ENCODE results near the gene SOX1.

Gene SOX1

DNA sequence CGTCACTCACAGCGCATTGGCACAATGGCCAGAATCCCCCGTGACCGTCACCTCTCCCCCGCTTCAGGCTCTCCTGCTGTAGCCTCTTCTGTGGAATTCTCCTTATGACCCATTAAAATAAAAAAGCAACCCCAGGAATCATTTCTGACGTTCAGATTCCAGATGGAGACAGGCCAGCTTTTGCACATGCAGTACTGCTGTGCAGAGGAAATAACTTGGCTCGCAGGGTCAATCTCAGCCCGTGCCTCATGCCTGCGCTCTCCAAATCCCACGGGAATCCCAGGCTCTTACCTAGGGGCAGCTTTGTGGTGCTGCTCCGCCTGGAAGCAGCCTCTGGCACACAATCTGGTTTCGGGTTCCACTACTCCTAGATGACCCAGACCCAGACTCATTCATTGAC, 32.7 kb upstream of the SOX1 start:
- Histone ChIP-seq H3K9me2 (ENCODE audit: low read depth, low read length) (no peaks in the 10 kb centered on the region), H3K27ac (ENCODE audit: low read depth, low read length, poor library complexity, severe bottlenecking) (no peak overlapping the region), H3K36me3 (ENCODE audit: insufficient read depth, low read length) (no peaks in the 10 kb centered on the region), H2AFZ (ENCODE audit: low read length) (no peak overlapping the region), H3K9ac (ENCODE audit: low read length) (no peak overlapping the region), H3K9me3 (ENCODE audit: low read length) (no peaks in the 10 kb centered on the region), H3K79me2 (ENCODE audit: insufficient read depth, low read length) (no peaks in the 10 kb centered on the region), H4K20me1 (ENCODE audit: insufficient read depth, low read length) (no peaks in the 10 kb centered on the region), H3K4me2 (ENCODE audit: low read length) (no peak overlapping the region), H3K4me1 (ENCODE audit: insufficient read depth, low read length, severe bottlenecking) (no peaks in the 10 kb centered on the region), H3K4me3 (ENCODE audit: low read depth, low read length, poor library complexity, severe bottlenecking) (no peak overlapping the region), H3K27me3 (ENCODE audit: insufficient read depth, low read length) (no peaks in the 10 kb centered on the region; the same call in 1 of the 2 replicates), H3F3A (ENCODE audit: insufficient read depth, low read length) (no peaks in the 10 kb centered on the region)
- no peak for TF ChIP-seq EZH2 (IDR thresholded peaks at IDR 0.05; ENCODE audit: borderline replicate concordance, low read length)

DNA sequence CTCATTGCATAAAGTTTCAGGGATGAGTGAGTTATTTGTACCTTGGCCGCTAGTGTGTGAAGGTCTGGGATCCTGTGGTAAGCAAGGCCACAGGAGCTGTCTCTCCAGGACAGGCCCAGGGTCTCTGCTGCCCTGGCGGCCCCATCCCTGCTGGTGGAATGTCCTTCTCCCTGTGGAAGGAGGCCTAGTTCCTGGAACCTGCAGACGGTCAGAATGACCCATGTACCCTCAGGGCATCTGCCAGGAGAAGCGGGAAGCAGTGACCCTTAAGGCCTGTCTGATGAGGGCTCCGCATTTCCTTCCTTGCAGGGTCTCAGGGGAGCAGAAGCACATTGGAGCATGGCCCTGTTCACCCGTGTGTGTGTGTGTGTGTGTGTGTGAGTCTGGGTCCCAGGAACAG, 32.1 kb upstream of the SOX1 start:
- no peak overlapping the region for H3K9ac ChIP-seq (ENCODE audit: low read length)
- H3K9me2 ChIP-seq (ENCODE audit: low read depth, low read length): no peaks in the 10 kb centered on the region
- H3K36me3 ChIP-seq (ENCODE audit: insufficient read depth, low read length): no peaks in the 10 kb centered on the region
- no peaks in the 10 kb centered on the region for H3F3A ChIP-seq (ENCODE audit: insufficient read depth, low read length)
- no peaks in the 10 kb centered on the region for H4K20me1 ChIP-seq (ENCODE audit: insufficient read depth, low read length)
- H3K27ac ChIP-seq (ENCODE audit: low read depth, low read length, poor library complexity, severe bottlenecking): no peak overlapping the region
- no peak overlapping the region for H2AFZ ChIP-seq (ENCODE audit: low read length)
- no peaks in the 10 kb centered on the region for H3K79me2 ChIP-seq (ENCODE audit: insufficient read depth, low read length)
- no peaks in the 10 kb centered on the region for H3K9me3 ChIP-seq (ENCODE audit: low read length)
- no peaks in the 10 kb centered on the region; the same call in 1 of the 2 replicates for H3K27me3 ChIP-seq (ENCODE audit: insufficient read depth, low read length)
- H3K4me1 ChIP-seq (ENCODE audit: insufficient read depth, low read length, severe bottlenecking): no peaks in the 10 kb centered on the region
- TF ChIP-seq, protein P1, sequence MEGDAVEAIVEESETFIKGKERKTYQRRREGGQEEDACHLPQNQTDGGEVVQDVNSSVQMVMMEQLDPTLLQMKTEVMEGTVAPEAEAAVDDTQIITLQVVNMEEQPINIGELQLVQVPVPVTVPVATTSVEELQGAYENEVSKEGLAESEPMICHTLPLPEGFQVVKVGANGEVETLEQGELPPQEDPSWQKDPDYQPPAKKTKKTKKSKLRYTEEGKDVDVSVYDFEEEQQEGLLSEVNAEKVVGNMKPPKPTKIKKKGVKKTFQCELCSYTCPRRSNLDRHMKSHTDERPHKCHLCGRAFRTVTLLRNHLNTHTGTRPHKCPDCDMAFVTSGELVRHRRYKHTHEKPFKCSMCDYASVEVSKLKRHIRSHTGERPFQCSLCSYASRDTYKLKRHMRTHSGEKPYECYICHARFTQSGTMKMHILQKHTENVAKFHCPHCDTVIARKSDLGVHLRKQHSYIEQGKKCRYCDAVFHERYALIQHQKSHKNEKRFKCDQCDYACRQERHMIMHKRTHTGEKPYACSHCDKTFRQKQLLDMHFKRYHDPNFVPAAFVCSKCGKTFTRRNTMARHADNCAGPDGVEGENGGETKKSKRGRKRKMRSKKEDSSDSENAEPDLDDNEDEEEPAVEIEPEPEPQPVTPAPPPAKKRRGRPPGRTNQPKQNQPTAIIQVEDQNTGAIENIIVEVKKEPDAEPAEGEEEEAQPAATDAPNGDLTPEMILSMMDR (IDR thresholded peaks at IDR 0.05; ENCODE audit: low read length): no peak
- TF ChIP-seq EZH2 (IDR thresholded peaks at IDR 0.05; ENCODE audit: borderline replicate concordance, low read length): no peak
- H3K4me3 ChIP-seq (ENCODE audit: low read depth, low read length, poor library complexity, severe bottlenecking): no peak overlapping the region
- H3K4me2 ChIP-seq (ENCODE audit: low read length): no peak overlapping the region

- Histone ChIP-seq H3K79me2 (ENCODE audit: insufficient read depth, low read length) (no peaks in the 10 kb centered on the region), H3K4me3 (ENCODE audit: low read depth, low read length, poor library complexity, severe bottlenecking) (no peak overlapping the region), H3K4me2 (ENCODE audit: low read length) (no peak overlapping the region), H3K27ac (ENCODE audit: low read depth, low read length, poor library complexity, severe bottlenecking) (no peak overlapping the region), H3F3A (ENCODE audit: insufficient read depth, low read length) (no peaks in the 10 kb centered on the region), H3K4me1 (ENCODE audit: insufficient read depth, low read length, severe bottlenecking) (no peaks in the 10 kb centered on the region), H3K9me2 (ENCODE audit: low read depth, low read length) (no peaks in the 10 kb centered on the region), H3K36me3 (ENCODE audit: insufficient read depth, low read length) (no peaks in the 10 kb centered on the region), H4K20me1 (ENCODE audit: insufficient read depth, low read length) (no peaks in the 10 kb centered on the region), H2AFZ (ENCODE audit: low read length) (no peak overlapping the region), H3K9ac (ENCODE audit: low read length) (no peak overlapping the region), H3K27me3 (ENCODE audit: insufficient read depth, low read length) (no peaks in the 10 kb centered on the region; the same call in 1 of the 2 replicates), H3K9me3 (ENCODE audit: low read length) (no peaks in the 10 kb centered on the region)
- TF ChIP-seq, protein P1 (IDR thresholded peaks at IDR 0.05; ENCODE audit: low read length): no peak
- TF ChIP-seq EZH2 (IDR thresholded peaks at IDR 0.05; ENCODE audit: borderline replicate concordance, low read length): no peak
Observed at GRCh38 chr13:112042496-112042895, 24.5 kb upstream of the SOX1 start.

- Histone ChIP-seq H3K4me1 (ENCODE audit: insufficient read depth, low read length, severe bottlenecking) (no peaks in the 10 kb centered on the region), H3K27ac (ENCODE audit: low read depth, low read length, poor library complexity, severe bottlenecking) (no peak overlapping the region), H3K4me3 (ENCODE audit: low read depth, low read length, poor library complexity, severe bottlenecking) (no peak overlapping the region), H4K20me1 (ENCODE audit: insufficient read depth, low read length) (no peaks in the 10 kb centered on the region), H3K9me2 (ENCODE audit: low read depth, low read length) (no peaks in the 10 kb centered on the region), H3F3A (ENCODE audit: insufficient read depth, low read length) (no peaks in the 10 kb centered on the region), H3K79me2 (ENCODE audit: insufficient read depth, low read length) (no peaks in the 10 kb centered on the region), H3K4me2 (ENCODE audit: low read length) (no peak overlapping the region), H3K9ac (ENCODE audit: low read length) (no peak overlapping the region), H2AFZ (ENCODE audit: low read length) (no peak overlapping the region), H3K36me3 (ENCODE audit: insufficient read depth, low read length) (no peaks in the 10 kb centered on the region), H3K9me3 (ENCODE audit: low read length) (no peaks in the 10 kb centered on the region), H3K27me3 (ENCODE audit: insufficient read depth, low read length) (no peaks in the 10 kb centered on the region; the same call in 1 of the 2 replicates)
- TF ChIP-seq, protein P1 (IDR thresholded peaks at IDR 0.05; ENCODE audit: low read length): no peak
- TF ChIP-seq EZH2 (IDR thresholded peaks at IDR 0.05; ENCODE audit: borderline replicate concordance, low read length): no peak
Observed at GRCh38 chr13:112052213-112052612, 14.7 kb upstream of the SOX1 start.
